Activated T-helper 1 cell treated with anti-CD3 and anti-CD28 coated beads, Interleukin-2, amount 50 U/mL, for 16 hours (primary cell): ENCODE measurements around the gene RBM19.

Source experiments
- DNase-seq, 2 donors: peaks; one replicate each; pipeline ENCODE4 v3.0.0-alpha.2; 2020; ENCODE audit warnings: low read depth in 1 of 2, low spot score in 1 of 2

Gene RBM19

DNA sequence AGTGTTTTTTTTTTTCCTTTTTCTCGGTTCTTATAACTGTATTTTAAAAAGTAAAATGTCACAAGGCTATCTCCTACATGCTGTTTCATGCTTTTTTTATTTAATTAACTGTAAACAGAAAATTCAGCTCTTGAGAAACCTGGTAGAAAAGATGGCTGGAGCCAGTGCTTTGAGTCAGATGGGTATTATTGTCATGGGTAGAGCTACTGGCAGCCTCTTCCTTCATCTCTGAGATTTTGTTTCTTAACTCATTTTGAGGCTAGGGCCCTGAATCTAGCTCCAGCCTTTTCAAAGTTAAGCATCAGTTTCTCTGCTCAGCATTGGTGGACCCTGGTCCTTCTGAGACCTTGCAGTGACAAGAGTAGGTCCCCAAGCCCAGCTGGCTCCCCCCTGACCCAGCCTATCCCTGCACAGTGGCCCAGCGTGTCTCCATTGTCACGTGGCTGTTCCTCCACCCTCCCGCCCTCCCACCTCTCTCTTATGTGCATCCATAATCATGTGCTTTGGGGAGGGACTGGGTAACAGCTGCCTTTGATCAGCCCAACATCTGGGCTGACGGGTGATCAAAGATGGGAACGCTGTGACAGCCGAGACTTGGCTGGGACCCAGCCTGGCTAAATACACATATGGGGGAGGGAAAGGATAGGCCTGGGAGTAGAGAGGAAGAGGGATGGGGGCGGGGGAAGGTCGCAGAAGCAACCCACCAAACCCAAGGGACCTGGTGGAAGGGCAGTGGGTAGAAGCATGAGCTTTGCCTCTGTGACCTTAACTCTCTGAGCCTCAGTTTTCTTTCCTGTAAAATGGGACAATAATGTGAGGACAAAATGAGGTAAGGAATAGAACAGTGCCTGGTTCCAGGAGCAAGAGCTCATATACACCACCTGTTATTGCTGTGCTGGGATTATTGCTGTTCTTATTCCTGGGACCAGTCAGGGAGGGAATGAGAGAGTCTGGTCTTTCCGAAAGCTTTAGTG, 24.4 kb upstream of the RBM19 start:
- DNase-seq, result no peak

GRCh38 chr12:113988976-113989375, 22.9 kb upstream of the RBM19 start:
- no peak for DNase-seq

DNA sequence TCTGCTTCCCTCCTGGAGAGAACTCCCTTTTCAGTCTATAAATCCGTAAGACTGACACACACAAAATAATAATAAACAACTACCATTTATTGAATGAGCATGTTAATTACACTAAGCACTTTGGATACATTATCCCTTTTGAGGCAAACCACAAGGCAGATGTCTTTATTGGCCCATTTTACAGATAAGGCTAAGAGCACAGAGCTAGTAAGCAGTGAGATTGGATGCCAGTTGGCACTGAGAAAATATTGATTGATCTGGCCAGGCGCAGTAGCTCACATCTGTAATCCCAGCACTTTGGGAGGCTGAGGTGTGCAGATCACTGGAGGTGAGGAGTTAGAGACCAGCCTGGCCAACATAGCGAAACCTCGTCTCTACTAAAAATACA, 21.9 kb upstream of the RBM19 start:
- no peak for DNase-seq

DNA sequence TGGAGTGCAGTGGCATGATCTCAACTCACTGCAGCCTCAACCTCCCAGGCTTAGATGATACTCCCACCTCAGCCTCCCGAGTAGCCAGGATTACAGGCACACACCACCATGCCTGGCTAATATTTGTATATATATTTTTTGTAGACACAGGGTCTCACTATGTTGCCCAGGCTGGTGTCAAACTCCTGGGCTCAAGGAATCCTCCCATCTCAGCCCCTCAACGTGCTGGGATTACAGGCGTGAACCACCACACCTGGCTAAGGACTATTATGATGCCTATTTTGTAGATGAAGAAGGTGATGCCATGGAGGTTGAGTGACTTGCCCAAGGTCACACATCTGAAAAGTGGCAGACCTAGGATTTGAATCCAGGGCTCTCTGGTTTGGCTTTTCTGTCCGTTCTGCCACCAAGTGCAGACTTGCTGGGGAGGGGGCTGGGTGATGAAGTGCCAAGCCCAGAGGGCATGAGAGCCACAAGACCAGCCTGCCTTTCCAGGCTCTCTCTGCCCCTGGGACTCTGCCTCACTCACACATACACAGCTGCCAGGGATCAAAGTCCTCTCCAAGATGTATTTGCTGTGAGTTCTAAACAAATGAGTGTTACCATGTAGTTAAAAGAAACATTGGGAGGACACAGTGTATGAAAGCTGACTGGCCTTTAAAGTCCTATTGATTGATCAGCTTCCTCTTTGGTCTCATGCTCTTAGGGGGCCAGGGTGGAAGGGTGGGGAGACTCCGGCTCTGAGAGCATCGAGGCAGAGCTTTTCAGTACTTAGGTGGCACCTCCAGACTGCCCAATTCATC, 21.3 kb upstream of the RBM19 start:
- DNase-seq, result no peak

GRCh38 chr12:113984464-113984863, 18.3 kb upstream of the RBM19 start:
- DNase-seq, result no peak

- DNase-seq, result no peak
Observed at GRCh38 chr12:113983777-113984448, 17.8 kb upstream of the RBM19 start.

DNA sequence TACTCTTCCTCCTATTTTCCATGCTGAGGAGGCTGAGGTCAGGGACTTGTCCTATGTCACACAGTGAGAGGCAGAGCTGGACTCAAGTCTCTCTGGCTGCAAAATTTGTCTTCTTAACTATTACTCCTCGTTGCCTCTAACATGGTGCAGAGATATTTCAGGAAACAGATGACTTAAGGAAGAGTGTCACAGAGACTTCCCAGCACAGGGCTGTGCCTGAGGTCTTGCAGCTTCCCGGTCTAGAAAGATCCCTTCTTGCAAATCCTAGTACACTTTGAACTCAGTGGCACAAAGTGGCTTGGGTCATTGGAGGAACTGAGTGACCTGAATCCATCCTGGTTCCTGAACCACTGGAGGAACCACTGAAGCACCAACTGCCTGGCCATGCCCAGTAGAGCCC, 17.1 kb upstream of the RBM19 start:
- DNase-seq, result no peak

GRCh38 chr12:113981876-113982275, 15.8 kb upstream of the RBM19 start:
- DNase-seq, result no peak

GRCh38 chr12:113980537-113981337, 14.6 kb upstream of the RBM19 start:
- no peak for DNase-seq

GRCh38 chr12:113980054-113980453, 13.9 kb upstream of the RBM19 start:
- no peak for DNase-seq

- DNase-seq, result no peak
Observed at GRCh38 chr12:113978080-113978479, 12.0 kb upstream of the RBM19 start.

DNA sequence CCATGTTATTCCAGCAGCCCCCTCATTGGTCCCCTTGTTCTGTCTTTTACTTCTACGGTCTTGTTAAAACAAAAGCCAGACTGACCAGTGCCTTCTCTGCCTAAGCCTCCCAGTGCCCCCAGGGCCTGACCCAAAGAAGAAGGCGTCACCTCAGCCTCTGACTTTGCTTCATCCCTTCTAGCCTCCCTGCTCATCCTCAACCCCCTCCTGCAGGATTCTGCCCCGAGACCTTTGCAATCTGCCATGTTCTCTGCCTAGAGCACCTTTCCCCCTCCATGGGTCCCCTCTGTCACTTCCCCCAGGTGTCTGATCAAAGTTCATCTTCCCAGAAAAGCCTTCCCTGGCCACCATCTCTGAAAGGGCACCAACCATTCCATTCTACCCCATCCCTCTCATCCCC, 7.9 kb upstream of the RBM19 start:
- DNase-seq, result no peak

- no peak for DNase-seq
Observed at GRCh38 chr12:113973109-113973904, 7.2 kb upstream of the RBM19 start.

DNA sequence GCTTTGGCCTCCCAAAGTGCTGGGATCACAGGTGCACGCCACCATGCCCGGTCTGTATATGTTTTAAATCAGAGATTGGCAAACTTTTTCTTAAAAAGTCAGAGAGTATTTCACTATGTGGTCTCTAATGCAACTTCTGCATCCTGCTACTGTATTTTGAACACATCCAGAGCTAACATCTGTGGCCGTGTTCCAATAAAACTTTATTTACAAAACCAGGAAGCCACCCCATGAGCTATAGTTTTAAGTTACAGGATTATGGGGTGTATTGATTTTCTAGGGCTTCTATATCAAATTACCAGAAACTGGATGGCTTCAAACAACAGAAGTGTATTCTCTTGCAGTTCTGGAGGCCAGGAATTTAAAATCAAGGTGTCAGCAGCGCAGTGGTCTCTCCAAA, 5.3 kb upstream of the RBM19 start:
- no peak for DNase-seq

GRCh38 chr12:113970211-113970610, 4.1 kb upstream of the RBM19 start:
- no peak for DNase-seq

- no peak for DNase-seq
Observed at GRCh38 chr12:113967368-113967767, 1.2 kb upstream of the RBM19 start.

DNA sequence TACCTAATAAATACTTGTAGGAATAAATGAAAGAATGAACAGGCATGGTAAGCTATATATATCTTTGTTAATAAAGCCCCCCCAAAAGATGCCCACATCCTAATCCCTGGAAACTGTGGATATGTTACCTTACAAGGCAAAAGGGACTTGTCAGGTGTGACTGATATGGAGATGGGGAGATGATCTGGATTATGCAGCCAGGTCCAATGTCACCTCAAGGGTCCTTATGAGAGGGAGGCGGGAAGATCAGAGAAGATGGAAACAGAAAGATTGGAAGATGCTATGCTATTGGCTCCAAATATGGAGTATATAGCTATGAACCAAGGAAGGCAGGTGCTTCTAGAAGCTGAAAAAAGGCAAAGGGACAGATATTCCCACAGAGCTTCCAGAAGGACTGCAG, 3.4 kb downstream of the RBM19 start:
- no peak for DNase-seq

GRCh38 chr12:113961921-113962710, 4.0 kb downstream of the RBM19 start:
- no peak for DNase-seq

- DNase-seq, result no peak
Observed at GRCh38 chr12:113960030-113960429, 6.1 kb downstream of the RBM19 start.
